Choroid plexus epithelial cell (primary cell): Measurements from ENCODE around the gene CIB4.

Source experiments
- DNase-seq: peaks from one replicate; pipeline ENCODE4 v3.0.0-alpha.2; 2010; ENCODE audit warnings: low read depth
- H3K4me3 ChIP-seq: 2 replicates; pipeline ENCODE4 v1.5.1; 2011; ENCODE audit warnings: low read depth, mild to moderate bottlenecking, control low read depth, low read length, moderate library complexity
- CTCF ChIP-seq: conservative IDR thresholded peaks from 2 replicates; pipeline ENCODE4 v1.5.1; 2011; ENCODE audit warnings: low read depth, mild to moderate bottlenecking, control low read depth, inconsistent platforms, low read length, moderate library complexity

Gene CIB4

DNA sequence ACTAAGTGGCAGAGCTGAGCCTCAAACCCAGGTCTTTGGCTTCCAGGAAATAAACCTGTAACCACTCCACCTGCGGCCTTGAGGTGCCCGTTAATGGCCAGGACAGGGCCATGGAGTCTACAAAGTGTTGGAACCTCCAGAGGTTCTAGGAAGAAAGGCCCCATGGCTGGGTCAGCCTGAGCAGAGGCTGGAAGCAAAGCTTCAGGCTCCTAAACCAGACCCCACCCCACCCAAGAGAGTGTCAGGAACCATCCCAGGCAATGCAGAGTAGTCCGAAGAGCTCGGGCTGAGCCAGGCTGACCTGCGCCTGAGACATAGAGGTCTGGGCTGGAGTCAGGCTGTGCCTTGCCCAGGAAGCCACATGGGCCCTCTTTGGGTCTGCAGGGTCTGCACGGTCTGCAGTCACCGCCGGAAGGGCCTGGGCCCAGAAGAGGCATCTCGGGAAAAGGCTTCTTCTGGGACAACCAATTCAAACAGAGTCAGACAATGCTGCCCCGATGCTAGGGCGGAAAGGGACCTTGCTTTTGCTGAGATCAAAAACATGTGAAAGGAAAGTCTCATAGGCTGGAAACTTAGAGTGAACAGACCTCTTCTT is 6.4 kb downstream of the CIB4 start:
- no peak overlapping the region for H3K4me3 ChIP-seq
- TF ChIP-seq CTCF, result no peak
- no peak for DNase-seq

DNA sequence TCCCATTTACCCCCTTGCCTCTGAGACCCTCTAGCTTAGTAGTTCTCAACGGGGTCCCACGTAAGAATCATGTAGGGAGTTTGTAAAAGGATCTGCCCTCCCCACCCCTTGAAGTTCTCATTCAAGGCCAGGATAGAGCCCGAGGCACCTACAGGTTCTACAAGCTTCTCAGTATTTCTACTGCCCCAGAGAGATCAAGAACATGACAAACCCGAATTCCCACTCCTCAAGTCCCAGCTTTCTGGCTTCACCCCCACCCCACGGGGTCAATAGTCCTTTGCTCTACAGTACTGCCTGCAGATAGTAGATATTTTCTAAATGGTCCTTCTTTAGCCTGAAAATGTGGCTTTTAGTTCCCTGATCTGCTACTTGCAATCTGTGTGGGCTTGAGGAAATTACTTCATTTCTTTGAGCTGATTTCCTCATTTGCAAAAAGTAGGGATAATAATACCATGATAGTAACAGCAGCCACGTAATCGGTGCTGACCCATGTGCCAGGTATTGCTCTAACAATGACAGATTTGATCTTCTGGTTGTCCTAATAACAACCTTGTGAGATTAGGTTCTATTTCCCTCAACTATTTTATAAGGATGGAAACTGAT is 7.1 kb downstream of the CIB4 start:
- no peak for TF ChIP-seq CTCF
- H3K4me3 ChIP-seq, result no peak overlapping the region
- no peak for DNase-seq

- no peak for TF ChIP-seq CTCF
- no peak for DNase-seq
- H3K4me3 ChIP-seq, result no peak overlapping the region
Observed at GRCh38 chr2:26633351-26633945, 7.7 kb downstream of the CIB4 start.

- no peak for DNase-seq
- no peak for TF ChIP-seq CTCF
- no peak overlapping the region for H3K4me3 ChIP-seq
Observed at GRCh38 chr2:26632624-26633185, 8.5 kb downstream of the CIB4 start.

GRCh38 chr2:26631401-26632170 is 9.6 kb downstream of the CIB4 start:
- no peak for DNase-seq
- H3K4me3 ChIP-seq, result no peak overlapping the region
- no peak for TF ChIP-seq CTCF

GRCh38 chr2:26630669-26631360 is 10.4 kb downstream of the CIB4 start:
- DNase-seq, result peak; percentile 45
- TF ChIP-seq CTCF, result no peak
- no peak overlapping the region for H3K4me3 ChIP-seq
